GM19099 (cell line): Measurements from ENCODE around the gene AS3MT.

Source experiments
- POLR2A ChIP-seq: IDR thresholded peaks from 3 replicates; pipeline ENCODE4 v1.6.1; 2011; ENCODE audit warnings: low read depth; ENCODE audit not compliant: insufficient read length; ENCODE audit errors: extremely low read depth

AS3MT gene

GRCh38 chr10:102869258-102870198 lies at the start of gene AS3MT:
AS3MT (plus strand) TSS chr10:102869470; CDS start chr10:102869593, 123 bp downstream.
- TF ChIP-seq POLR2A, result no peak

GRCh38 chr10:102822222-102822621 lies 47.0 kb upstream of the AS3MT start:
- TF ChIP-seq POLR2A, result no peak

- TF ChIP-seq POLR2A, result no peak
Measured at GRCh38 chr10:102824664-102825063, 44.6 kb upstream of the AS3MT start.

GRCh38 chr10:102826148-102826796 lies 43.0 kb upstream of the AS3MT start:
- TF ChIP-seq POLR2A, result no peak

- TF ChIP-seq POLR2A, result no peak
Measured at GRCh38 chr10:102827597-102827975, 41.7 kb upstream of the AS3MT start.

- TF ChIP-seq POLR2A, result no peak
Measured at GRCh38 chr10:102831322-102832071, 37.8 kb upstream of the AS3MT start.

- TF ChIP-seq POLR2A, result no peak
Measured at GRCh38 chr10:102832248-102832647, 37.0 kb upstream of the AS3MT start.

GRCh38 chr10:102832987-102833386 lies 36.3 kb upstream of the AS3MT start:
- TF ChIP-seq POLR2A, result no peak

- TF ChIP-seq POLR2A, result no peak
Measured at GRCh38 chr10:102834143-102834542, 35.1 kb upstream of the AS3MT start.

GRCh38 chr10:102835007-102835482 lies 34.2 kb upstream of the AS3MT start:
- no peak for TF ChIP-seq POLR2A

GRCh38 chr10:102837230-102837721 lies 32.0 kb upstream of the AS3MT start, which contains the start of gene CYP17A1:
CYP17A1 (minus strand) TSS chr10:102837413; CDS start chr10:102837361, 52 bp downstream.
- TF ChIP-seq POLR2A, result no peak

GRCh38 chr10:102841827-102842345 lies 27.4 kb upstream of the AS3MT start:
- no peak for TF ChIP-seq POLR2A

GRCh38 chr10:102845352-102845902 lies 23.8 kb upstream of the AS3MT start:
- TF ChIP-seq POLR2A, result no peak

GRCh38 chr10:102850025-102850518 lies 19.2 kb upstream of the AS3MT start:
- TF ChIP-seq POLR2A, result no peak
